ENCODE data around the gene ID1.
A peak's percentile ranks its signal among the peaks of the same experiment; 100 is the strongest.

DNA sequence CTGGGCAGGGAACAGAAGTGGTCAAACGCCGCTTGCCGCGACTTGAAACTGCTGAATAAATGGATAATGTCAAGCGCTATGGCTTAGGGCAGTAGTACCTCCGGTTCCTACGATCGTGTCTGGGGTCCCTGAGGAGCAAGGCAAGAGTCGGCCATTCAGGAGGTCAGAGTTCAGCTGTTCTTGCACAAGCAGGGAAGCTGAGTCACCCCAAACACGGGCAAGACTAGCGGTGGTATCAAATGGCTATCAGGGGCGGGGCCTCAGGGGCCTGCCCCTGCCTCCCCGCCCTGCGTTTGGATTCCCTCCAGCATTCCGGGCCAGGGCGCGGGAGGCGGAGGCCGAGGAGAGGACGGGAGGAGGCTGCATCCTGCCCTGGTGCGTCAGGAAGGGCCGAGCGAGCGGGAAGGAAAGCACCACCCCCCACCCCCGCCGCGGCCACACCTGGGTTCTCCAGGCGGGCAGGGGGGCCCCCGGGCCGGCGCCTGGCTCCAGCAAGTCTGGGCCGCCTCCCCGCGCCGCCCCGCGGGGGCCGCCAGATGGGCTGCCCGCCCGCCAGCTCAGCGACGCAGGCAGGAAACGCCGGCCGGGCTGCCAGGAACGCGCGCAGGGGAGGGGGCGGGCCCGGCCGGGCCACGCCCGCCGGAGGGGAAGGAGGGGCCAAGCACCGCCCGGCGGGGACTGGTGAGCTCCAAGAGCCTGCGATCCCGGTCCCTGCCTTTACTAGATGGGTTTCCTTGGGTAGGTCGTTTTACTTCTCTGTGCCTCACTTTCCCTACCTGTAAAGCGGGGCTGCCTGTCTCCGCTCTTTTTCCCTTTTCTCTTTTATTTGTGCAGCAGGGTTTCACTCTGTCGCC, 32.2 kb upstream of the ID1 start:
- TF ChIP-seq, protein P1, sequence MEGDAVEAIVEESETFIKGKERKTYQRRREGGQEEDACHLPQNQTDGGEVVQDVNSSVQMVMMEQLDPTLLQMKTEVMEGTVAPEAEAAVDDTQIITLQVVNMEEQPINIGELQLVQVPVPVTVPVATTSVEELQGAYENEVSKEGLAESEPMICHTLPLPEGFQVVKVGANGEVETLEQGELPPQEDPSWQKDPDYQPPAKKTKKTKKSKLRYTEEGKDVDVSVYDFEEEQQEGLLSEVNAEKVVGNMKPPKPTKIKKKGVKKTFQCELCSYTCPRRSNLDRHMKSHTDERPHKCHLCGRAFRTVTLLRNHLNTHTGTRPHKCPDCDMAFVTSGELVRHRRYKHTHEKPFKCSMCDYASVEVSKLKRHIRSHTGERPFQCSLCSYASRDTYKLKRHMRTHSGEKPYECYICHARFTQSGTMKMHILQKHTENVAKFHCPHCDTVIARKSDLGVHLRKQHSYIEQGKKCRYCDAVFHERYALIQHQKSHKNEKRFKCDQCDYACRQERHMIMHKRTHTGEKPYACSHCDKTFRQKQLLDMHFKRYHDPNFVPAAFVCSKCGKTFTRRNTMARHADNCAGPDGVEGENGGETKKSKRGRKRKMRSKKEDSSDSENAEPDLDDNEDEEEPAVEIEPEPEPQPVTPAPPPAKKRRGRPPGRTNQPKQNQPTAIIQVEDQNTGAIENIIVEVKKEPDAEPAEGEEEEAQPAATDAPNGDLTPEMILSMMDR (IDR thresholded peaks at IDR 0.05): peak in 2 of 4 experiments; percentile 12 to 21
- TF ChIP-seq POLR2AphosphoS5 (IDR thresholded peaks at IDR 0.05): peak; percentile 89
